ENCODE measurements around the gene TEX29. TPM values are rescaled to one million over a fixed set of nuclear protein-coding genes. Genes with fewer than 3 reads are reported as not detected.
A peak's percentile ranks its signal among the peaks of the same experiment; 100 is the strongest.

Gene TEX29
- total and polyA plus RNA-seq, 5 experiments from 2014 or later: 0.96 to 0.99 TPM; not detected in 3

DNA sequence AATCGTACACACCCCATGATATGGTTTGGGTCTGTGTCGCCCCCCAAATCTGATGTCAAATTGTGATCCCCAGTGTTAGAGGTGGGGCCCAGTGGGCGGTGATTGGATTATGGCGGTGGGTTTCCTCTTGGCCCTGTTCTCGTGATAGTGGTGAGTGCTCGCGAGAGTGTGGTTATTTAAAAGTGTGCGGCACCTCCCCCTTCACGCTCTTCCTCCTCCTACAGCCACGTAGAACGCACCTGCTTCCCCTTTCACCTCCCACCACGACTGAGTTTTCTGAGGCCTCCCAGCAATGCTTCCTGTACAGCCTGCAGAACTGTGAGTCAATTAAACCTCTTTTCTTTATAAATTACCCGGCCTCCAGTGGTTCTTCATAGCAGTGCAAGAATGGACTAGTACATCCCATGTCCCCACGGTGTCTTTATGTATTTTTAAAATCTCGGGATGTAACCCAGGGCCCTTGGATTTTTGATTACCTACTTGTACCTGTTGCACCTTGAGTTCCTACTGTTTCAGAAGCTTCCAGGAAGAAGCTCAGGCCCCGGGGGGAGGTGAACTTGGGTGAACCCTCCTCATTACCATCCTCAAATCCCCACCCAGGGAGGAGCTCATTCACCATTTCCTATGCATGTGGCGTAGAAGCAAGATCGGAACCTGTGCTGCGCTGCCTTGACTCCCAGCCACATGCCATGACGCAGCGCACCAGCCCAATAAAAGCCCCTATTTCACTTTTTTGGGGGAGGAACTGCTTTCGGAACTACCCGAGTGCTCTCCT, 52.4 kb downstream of the TEX29 start:
- peaks cover 0 to 11% (median 3%) of the 10 kb centered on the region in 9 donors for H3K9me3 Mint-ChIP-seq
- H3K27ac Mint-ChIP-seq: peak overlapping the region; percentile 12 to 94 (median 80)
- peak in 3 of 10 donors; percentile 11 to 40 (median 27) for DNase-seq
- H3K4me3 Mint-ChIP-seq: peak overlapping the region in 9 of 10 donors; percentile 18 to 61 (median 39)
- POLR2A ChIA-PET: no interaction called here
- no peaks in the 10 kb centered on the region for H3K36me3 Mint-ChIP-seq
- H3K4me1 Mint-ChIP-seq: peaks cover 4 to 17% (median 8%) of the 10 kb centered on the region in 4 donors
- no peaks in the 10 kb centered on the region for H3K27me3 Mint-ChIP-seq
- peak in 1 of 2 donors; percentile 28 for ATAC-seq

DNA sequence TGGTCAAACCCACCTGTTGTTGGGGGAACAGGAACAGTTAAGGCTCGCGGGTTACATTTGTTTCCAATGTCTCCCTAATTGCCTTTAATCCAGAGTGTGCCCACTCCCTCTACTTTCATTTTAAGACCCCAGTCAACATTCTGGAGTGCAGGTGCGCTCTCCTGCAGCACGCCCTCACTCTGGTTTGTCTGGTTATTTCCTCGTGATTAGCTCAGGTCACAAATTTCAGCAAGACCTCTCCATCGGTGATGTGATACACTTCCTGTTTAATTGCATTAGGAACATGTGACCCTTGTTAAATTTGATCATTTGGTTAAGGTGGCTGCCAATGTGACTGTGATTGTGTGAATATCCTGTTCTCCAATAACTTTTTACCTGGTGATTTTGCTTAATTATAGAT, 53.0 kb downstream of the TEX29 start:
- peak overlapping the region in 7 of 10 donors; percentile 22 to 61 (median 43) for H3K4me3 Mint-ChIP-seq
- peaks cover 4 to 17% (median 8%) of the 10 kb centered on the region in 4 donors for H3K4me1 Mint-ChIP-seq
- POLR2A ChIA-PET: no interaction called here
- DNase-seq (no peak), ATAC-seq (no peak)
- H3K27ac Mint-ChIP-seq: peak overlapping the region in 7 of 10 donors; percentile 12 to 94 (median 74)
- no peaks in the 10 kb centered on the region for H3K36me3 Mint-ChIP-seq
- H3K9me3 Mint-ChIP-seq: peaks cover 0 to 11% (median 3%) of the 10 kb centered on the region in 9 donors
- H3K27me3 Mint-ChIP-seq: no peaks in the 10 kb centered on the region

DNA sequence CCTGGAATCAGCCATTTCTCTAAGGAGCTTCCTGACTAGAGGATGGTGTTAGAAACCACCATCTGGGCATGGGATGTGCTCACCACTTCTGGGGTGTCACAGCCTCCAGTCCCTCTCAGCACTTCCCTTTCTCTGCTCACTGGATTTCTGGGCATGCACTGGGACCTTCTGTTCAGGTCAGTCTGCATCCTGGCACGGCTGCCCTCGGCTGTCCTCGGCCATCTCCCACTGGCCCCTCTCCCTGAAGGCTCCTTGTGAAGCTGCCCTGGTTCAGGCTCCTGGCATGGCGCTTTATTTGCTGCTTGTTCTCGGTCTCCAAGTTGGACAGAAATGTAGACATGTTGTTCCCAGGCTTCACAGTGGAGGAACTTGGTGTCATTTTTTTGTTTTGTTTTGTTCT, 60.0 kb downstream of the TEX29 start:
- peaks cover 15 to 25% (median 24%) of the 10 kb centered on the region in 4 donors for H3K4me1 Mint-ChIP-seq
- peak overlapping the region in 2 of 10 donors; percentile 38 to 57 for H3K27ac Mint-ChIP-seq
- no peak for DNase-seq
- no peak for ATAC-seq
- no peaks in the 10 kb centered on the region for H3K9me3 Mint-ChIP-seq
- H3K36me3 Mint-ChIP-seq: no peaks in the 10 kb centered on the region
- no peaks in the 10 kb centered on the region for H3K27me3 Mint-ChIP-seq
- no peak overlapping the region for H3K4me3 Mint-ChIP-seq
- POLR2A ChIA-PET: no interaction called here

DNA sequence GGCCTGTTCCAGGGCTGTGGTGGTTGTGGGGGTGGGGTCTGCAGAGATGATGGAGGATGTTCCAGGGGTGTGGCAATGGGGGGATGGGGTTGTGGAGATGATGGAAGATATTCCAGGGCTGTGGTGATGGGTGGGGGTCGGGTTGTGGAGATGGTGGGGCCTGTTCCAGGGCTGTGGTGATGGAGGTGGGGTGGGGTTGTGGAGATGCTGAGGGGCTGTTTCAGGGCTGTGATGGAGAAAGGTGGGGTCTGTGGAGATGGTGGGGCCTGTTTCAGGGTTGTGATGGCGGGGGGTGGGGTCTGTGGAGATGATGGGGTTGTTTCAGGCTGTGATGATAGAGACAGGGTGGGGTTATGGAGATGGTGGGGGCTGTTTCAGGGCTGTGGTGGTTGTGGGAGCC, 62.0 kb downstream of the TEX29 start:
- Mint-ChIP-seq H3K9me3 (no peaks in the 10 kb centered on the region), H3K4me3 (no peak overlapping the region), H3K27ac (peak overlapping the region in 4 of 10 donors; percentile 28 to 65 (median 44)), H3K27me3 (no peaks in the 10 kb centered on the region), H3K36me3 (no peaks in the 10 kb centered on the region), H3K4me1 (peaks cover 15 to 32% (median 29%) of the 10 kb centered on the region in 4 donors)
- no peak for ATAC-seq
- POLR2A ChIA-PET: no interaction called here
- no peak for DNase-seq

DNA sequence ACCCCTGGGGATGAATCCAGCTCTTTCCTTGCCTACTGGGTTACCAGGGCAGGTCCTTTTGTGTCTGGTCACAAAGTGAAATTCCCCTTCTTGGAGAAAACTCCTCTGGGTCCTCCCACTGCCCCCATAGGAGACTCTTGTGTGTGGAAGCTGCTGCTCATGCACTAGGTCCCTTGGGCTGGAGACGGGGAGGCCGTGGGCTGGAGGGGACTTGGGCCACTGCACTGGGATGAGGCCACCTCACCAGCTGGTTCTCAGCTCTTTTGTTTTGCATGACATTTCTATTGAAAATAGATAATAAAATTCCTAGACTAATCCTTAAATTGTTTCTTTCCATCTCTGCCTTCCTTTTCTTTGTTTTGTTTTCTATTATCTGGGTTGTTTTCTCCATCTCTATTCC, 62.4 kb downstream of the TEX29 start:
- ATAC-seq (no peak), DNase-seq (no peak)
- no peaks in the 10 kb centered on the region for H3K36me3 Mint-ChIP-seq
- H3K27me3 Mint-ChIP-seq: no peaks in the 10 kb centered on the region
- POLR2A ChIA-PET: no interaction called here
- no peaks in the 10 kb centered on the region for H3K9me3 Mint-ChIP-seq
- peak overlapping the region in 7 of 10 donors; percentile 65 to 96 (median 93) for H3K27ac Mint-ChIP-seq
- H3K4me3 Mint-ChIP-seq: no peak overlapping the region
- H3K4me1 Mint-ChIP-seq: peaks cover 15 to 37% (median 30%) of the 10 kb centered on the region in 4 donors

DNA sequence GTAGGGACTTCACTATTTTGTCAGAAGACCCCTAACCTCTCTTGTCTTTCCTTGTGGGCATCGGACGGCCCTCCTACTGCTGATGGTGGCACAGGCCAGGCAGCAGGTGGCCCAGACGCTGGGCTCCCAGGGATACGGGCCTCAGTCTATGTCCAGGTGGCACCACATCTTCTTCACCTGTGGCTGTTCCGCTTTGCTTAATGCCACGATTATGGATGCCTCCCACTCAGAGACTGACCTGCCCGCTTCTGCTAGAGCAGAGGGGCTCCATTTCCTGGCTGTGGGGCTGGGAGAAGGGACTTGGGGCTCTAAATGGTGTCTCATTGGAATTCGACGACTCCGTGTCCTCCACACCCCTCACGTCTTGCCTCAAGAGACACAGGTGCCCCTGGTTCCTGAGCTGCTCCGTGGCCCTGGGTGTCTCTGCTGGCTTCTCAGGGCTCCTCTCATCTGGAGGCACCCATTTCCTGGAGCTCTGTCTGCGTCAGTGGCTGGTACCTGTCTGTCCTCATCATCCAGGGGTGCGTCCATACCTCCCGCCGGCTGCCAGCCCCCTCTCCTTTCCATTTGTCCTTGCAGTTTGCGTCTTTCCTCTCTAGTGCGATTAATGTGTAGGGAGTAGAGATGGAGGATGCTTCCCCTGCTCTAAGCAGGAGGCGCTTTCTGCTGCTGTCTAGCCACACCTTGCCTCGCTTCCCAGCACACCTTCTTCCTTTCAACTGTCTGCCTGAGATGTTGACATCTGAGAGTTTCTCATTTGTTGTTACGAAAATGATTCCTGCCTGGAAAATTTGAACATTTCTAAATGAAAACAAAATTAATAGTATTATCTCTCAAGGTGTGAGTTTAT, 63.4 kb downstream of the TEX29 start:
- no peaks in the 10 kb centered on the region for H3K9me3 Mint-ChIP-seq
- POLR2A ChIA-PET: no interaction called here
- H3K4me1 Mint-ChIP-seq: peaks cover 18 to 45% (median 35%) of the 10 kb centered on the region in 4 donors
- ATAC-seq (peak; percentile 59 to 64), DNase-seq (peak in 4 of 10 donors; percentile 8 to 46 (median 21))
- H3K36me3 Mint-ChIP-seq: no peaks in the 10 kb centered on the region
- peak overlapping the region; percentile 52 to 88 (median 76) for H3K4me3 Mint-ChIP-seq
- peak overlapping the region; percentile 8 to 96 (median 92) for H3K27ac Mint-ChIP-seq
- H3K27me3 Mint-ChIP-seq: peaks cover 0 to 3% (median 0%) of the 10 kb centered on the region in 5 donors

DNA sequence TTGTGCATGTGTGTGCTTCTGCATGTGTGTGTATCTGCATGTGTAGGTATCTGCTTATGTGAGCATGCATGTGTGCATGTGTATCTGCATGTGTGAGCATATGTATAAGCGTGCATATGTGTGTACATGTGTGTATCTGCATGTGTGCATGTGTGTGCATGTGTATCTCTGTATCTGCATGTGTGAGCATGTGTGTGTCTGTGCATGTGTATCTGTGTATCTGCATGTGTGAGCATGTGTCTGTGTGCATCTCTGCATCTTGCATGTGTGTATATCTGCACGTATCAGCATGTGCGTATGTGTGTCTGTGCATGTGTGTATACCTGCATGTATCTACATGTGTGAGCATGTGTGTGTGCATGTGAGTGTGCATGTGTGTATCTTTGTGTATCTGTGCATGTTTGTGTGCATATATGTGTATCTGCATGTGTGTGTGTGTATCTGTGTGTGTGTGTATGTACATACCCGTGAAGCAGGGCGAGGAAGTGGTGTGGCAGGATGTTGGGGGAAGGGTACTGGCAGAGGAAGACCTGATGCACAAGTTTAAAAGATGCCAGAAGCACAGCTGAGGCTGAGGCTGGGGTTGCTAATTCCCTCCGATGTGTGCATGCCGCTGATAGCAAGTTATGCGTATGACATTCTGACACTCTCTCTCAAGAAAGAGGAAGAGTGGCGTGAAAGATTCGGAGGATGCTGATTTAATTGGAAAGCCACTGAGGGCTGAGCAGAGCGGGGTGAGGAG, 64.2 kb downstream of the TEX29 start:
- H3K4me1 Mint-ChIP-seq: peaks cover 23 to 53% (median 43%) of the 10 kb centered on the region in 4 donors

DNA sequence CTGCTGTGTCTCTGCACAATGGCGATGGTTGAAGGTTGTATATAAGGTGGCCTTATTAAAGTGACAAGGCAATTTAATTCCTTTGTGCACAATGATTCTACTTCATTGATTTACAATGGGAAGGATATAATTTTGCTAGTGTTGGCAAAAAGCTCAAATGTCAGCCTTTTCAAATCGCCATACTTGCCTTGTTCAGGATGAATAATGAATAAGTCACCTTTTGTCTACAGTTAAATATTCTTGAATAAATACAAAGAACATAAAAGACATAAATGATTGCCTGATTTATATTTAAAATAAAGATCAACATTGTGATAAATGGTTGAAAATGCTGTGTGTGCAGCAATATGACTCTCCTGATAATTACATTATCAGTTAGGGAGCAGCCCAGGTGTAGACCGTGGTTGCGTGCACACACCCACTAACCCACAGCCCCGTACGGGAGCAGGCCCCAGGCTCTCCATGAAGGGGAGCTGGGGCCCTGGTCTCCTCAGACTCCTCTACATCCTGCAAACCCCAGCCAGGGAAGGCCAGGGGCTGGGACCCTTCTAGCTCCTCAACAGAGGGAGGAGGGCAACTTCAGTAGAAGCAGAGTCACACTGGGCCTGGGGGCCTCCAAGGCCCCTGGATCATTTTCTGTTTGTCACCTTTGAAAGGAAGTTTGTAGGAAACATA, 64.9 kb downstream of the TEX29 start:
- POLR2A ChIA-PET: no interaction called here
- no peaks in the 10 kb centered on the region for H3K36me3 Mint-ChIP-seq
- peak overlapping the region; percentile 66 to 88 (median 76) for H3K4me3 Mint-ChIP-seq
- peak overlapping the region in 9 of 10 donors; percentile 8 to 96 (median 86) for H3K27ac Mint-ChIP-seq
- H3K4me1 Mint-ChIP-seq: peaks cover 23 to 57% (median 45%) of the 10 kb centered on the region in 4 donors
- DNase-seq: no peak
- peaks cover 0 to 3% (median 0%) of the 10 kb centered on the region in 5 donors for H3K27me3 Mint-ChIP-seq
- H3K9me3 Mint-ChIP-seq: no peaks in the 10 kb centered on the region
- ATAC-seq: no peak

More for the DNA sequence above, 64.2 kb downstream of the TEX29 start:
- ATAC-seq (peak; percentile 67 to 73), DNase-seq (peak in 8 of 10 donors; percentile 11 to 72 (median 36))
- peaks cover 0 to 3% (median 0%) of the 10 kb centered on the region in 5 donors for H3K27me3 Mint-ChIP-seq
- POLR2A ChIA-PET: no interaction called here
- H3K36me3 Mint-ChIP-seq: no peaks in the 10 kb centered on the region
- peak overlapping the region; percentile 8 to 96 (median 91) for H3K27ac Mint-ChIP-seq
- no peaks in the 10 kb centered on the region for H3K9me3 Mint-ChIP-seq
- peak overlapping the region; percentile 66 to 88 (median 76) for H3K4me3 Mint-ChIP-seq

DNA sequence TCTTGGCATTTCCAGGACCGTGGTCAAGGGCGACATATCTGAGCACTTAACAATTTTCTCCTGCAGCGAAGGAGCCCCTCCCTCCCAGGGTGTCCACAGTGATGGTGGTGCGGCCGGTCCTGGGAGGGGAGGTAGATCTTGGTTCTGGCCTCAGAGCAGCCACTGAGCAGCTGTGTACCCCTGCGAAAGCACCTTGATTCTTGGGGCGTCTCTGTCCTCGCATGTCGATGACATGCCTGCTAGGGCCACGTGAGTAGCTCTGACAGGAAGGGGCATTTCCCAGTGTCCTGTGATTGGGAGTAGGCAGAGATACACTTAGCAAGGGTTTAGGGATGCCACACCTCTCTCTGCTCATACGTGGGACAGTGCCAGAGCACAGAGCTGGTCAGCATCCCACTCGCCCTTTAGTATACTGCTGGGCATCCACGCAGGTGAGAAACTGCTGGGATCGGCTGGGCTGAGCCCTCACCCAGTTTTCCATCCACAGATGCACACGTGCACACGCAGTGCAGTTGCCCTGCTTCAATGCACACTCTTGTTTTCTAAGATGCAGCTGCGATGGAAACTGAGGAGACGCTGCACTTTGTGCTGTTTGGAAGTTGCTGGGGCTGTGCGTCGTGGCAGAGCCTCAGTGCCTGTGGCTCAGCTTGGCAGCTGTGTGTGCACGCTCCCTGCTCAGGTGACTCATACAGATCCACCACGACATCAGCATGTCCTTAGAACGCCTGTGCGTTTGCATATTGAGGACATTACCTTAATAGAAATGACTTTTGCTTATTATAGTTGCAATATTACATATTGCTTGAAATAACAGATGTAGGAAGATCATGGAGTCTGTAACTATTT, 66.8 kb downstream of the TEX29 start:
- Mint-ChIP-seq H3K27me3 (peaks cover 0 to 3% (median 0%) of the 10 kb centered on the region in 5 donors), H3K9me3 (no peaks in the 10 kb centered on the region), H3K36me3 (no peaks in the 10 kb centered on the region), H3K4me1 (peaks cover 20 to 62% (median 45%) of the 10 kb centered on the region in 4 donors), H3K4me3 (peak overlapping the region in 2 of 10 donors; percentile 2 to 30), H3K27ac (peak overlapping the region in 4 of 10 donors; percentile 13 to 87 (median 69))
- peak in 1 of 10 donors; percentile 4 for DNase-seq
- POLR2A ChIA-PET: no interaction called here
- no peak for ATAC-seq

DNA sequence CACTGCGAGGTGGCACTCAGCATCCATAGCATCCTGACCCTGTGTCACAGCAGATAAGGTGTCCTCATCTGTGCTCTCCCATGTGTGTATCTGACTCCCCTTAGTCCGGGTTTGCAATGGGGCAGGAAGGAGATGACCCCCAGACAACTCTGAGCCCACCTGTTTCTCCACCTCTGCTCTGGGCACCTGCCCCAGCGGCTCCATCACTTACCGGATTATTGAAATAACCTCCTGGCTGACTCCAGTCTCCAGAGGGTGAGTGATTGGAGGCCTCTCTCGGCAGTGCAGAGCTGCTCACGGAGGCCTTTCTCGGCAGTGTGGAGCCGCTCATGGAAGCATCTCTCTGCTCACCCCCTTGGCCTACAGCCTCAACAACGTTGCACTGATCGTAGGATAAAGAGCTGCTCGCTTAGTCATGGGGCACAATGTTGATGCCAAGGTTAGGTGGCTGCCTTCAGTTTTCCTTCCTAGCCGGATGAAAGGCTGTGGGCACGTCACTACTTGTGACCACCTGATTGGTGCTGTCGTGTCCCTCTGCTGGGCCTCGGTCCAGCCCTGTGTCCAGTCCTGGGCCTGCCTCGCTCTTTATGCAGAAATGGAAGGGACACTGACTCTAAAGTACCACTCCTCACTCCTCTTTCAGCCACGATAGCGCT, 67.6 kb downstream of the TEX29 start:
- ATAC-seq: no peak
- POLR2A ChIA-PET: no interaction called here
- H3K36me3 Mint-ChIP-seq: no peaks in the 10 kb centered on the region
- H3K9me3 Mint-ChIP-seq: no peaks in the 10 kb centered on the region
- peak overlapping the region in 3 of 10 donors; percentile 2 to 72 (median 30) for H3K4me3 Mint-ChIP-seq
- DNase-seq: peak in 1 of 10 donors; percentile 2
- H3K27ac Mint-ChIP-seq: peak overlapping the region in 2 of 10 donors; percentile 84 to 87
- H3K4me1 Mint-ChIP-seq: peaks cover 20 to 60% (median 43%) of the 10 kb centered on the region in 4 donors
- H3K27me3 Mint-ChIP-seq: peaks cover 0 to 3% (median 0%) of the 10 kb centered on the region in 5 donors

All from naive thymus-derived CD8-positive, alpha-beta T cell (primary cell).